Osteoblast (primary cell): Measurements from ENCODE around the gene INPP4B. TPM values are rescaled to one million over a fixed set of nuclear protein-coding genes. Genes with fewer than 3 reads are reported as not detected.
"Not testable (repeated sequence)": the region's sequence is repeated elsewhere in the genome, so short reads cannot be mapped to it uniquely, and the experiment has no call there.

Experiments
- DNase-seq: peaks from one replicate; pipeline ENCODE4 v3.0.0; 2011; ENCODE audit warnings: low spot score, mixed read lengths; ENCODE audit not compliant: insufficient read length; ENCODE audit errors: missing footprints
- H2AFZ ChIP-seq: 2 replicates; pipeline ENCODE4 v1.6.0; 2011; ENCODE audit warnings: mild to moderate bottlenecking, low read length
- H3K27ac ChIP-seq: 2 replicates; pipeline ENCODE4 v1.5.1; 2011; ENCODE audit warnings: mild to moderate bottlenecking, low read depth, low read length, moderate library complexity
- H3K27me3 ChIP-seq: 2 replicates; pipeline ENCODE4 v1.6.0; 2012; ENCODE audit warnings: mild to moderate bottlenecking, control low read depth, inconsistent platforms, low read length, moderate library complexity; ENCODE audit not compliant: insufficient read depth
- H3K36me3 ChIP-seq: 2 replicates; pipeline ENCODE4 v1.5.1; 2011; ENCODE audit warnings: mild to moderate bottlenecking, low read length, control low read depth, moderate library complexity; ENCODE audit not compliant: insufficient read depth
- H3K4me1 ChIP-seq: 2 replicates; pipeline ENCODE4 v1.5.1; 2011; ENCODE audit warnings: mild to moderate bottlenecking, low read length, control low read depth, moderate library complexity; ENCODE audit not compliant: insufficient read depth
- H3K4me2 ChIP-seq: 2 replicates; pipeline ENCODE4 v1.6.0; 2011; ENCODE audit warnings: mild to moderate bottlenecking, low read length; ENCODE audit not compliant: insufficient read depth
- H3K4me3 ChIP-seq: fragments of 200-600 bp; sonication (generic); 3 replicates; pipeline ENCODE4 v1.5.1; 2012; ENCODE audit warnings: mild to moderate bottlenecking, low read length, inconsistent platforms; ENCODE audit not compliant: insufficient read depth
- H3K79me2 ChIP-seq: 2 replicates; pipeline ENCODE4 v1.6.0; 2012; ENCODE audit warnings: mild to moderate bottlenecking, low read length, control low read depth, inconsistent platforms; ENCODE audit not compliant: insufficient read depth
- H3K9me3 ChIP-seq: 2 replicates; pipeline ENCODE4 v1.5.1; 2011; ENCODE audit warnings: low read depth, low read length, control low read depth
- H4K20me1 ChIP-seq: 2 replicates; pipeline ENCODE4 v1.6.0; 2012; ENCODE audit warnings: mild to moderate bottlenecking, low read length, control low read depth; ENCODE audit not compliant: insufficient read depth
- CTCF ChIP-seq: IDR thresholded peaks from 2 replicates; pipeline ENCODE4 v1.5.1; 2011; ENCODE audit warnings: mild to moderate bottlenecking, low read depth, low read length, moderate library complexity; ENCODE audit errors: extremely low read depth
- total RNA-seq: library from RNA; depleted of rRNA; stranded (reverse); fragments of >200 nt; gene quantifications from 2 replicates; pipeline ENCODE4 v1.2.3, GENCODE V29; 2012

INPP4B gene
- total RNA-seq, 1 donor, result 11.6 TPM

GRCh38 chr4:142081025-142081424 lies 765.1 kb downstream of the INPP4B start:
- H3K79me2 ChIP-seq, result no peaks in the 10 kb centered on the region
- H3K36me3 ChIP-seq, result no peaks in the 10 kb centered on the region
- TF ChIP-seq CTCF, result no peak
- no peak overlapping the region for H2AFZ ChIP-seq
- H3K27ac ChIP-seq, result no peak overlapping the region
- H3K4me2 ChIP-seq, result no peak overlapping the region
- no peaks in the 10 kb centered on the region for H3K4me1 ChIP-seq
- no peaks in the 10 kb centered on the region for H3K27me3 ChIP-seq
- no peaks in the 10 kb centered on the region for H3K9me3 ChIP-seq
- no peak overlapping the region for H3K4me3 ChIP-seq
- no peaks in the 10 kb centered on the region for H4K20me1 ChIP-seq
- DNase-seq, result no peak

- DNase-seq, result no peak
- Histone ChIP-seq H3K4me1 (no peaks in the 10 kb centered on the region), H3K79me2 (no peaks in the 10 kb centered on the region), H3K27ac (no peak overlapping the region), H3K4me3 (no peak overlapping the region), H2AFZ (no peak overlapping the region), H3K9me3 (no peaks in the 10 kb centered on the region), H3K4me2 (no peak overlapping the region), H3K36me3 (no peaks in the 10 kb centered on the region), H3K27me3 (no peaks in the 10 kb centered on the region), H4K20me1 (no peaks in the 10 kb centered on the region)
- TF ChIP-seq CTCF, result no peak
Observed at GRCh38 chr4:142079959-142080358, 766.1 kb downstream of the INPP4B start.

- TF ChIP-seq CTCF, result no peak
- no peaks in the 10 kb centered on the region for H3K79me2 ChIP-seq
- H3K9me3 ChIP-seq, result no peaks in the 10 kb centered on the region
- no peak overlapping the region for H3K4me3 ChIP-seq
- H3K27ac ChIP-seq, result no peak overlapping the region
- no peaks in the 10 kb centered on the region for H4K20me1 ChIP-seq
- no peak overlapping the region for H2AFZ ChIP-seq
- no peaks in the 10 kb centered on the region for H3K27me3 ChIP-seq
- H3K4me1 ChIP-seq, result no peaks in the 10 kb centered on the region
- H3K4me2 ChIP-seq, result no peak overlapping the region
- no peak for DNase-seq
- H3K36me3 ChIP-seq, result no peaks in the 10 kb centered on the region
Observed at GRCh38 chr4:142077048-142077447, 769.1 kb downstream of the INPP4B start.

- H3K79me2 ChIP-seq, H3K9me3 ChIP-seq, H3K27ac ChIP-seq, H3K4me3 ChIP-seq, DNase-seq, H4K20me1 ChIP-seq, H2AFZ ChIP-seq, H3K4me1 ChIP-seq, H3K27me3 ChIP-seq, H3K36me3 ChIP-seq, H3K4me2 ChIP-seq: not testable (repeated sequence)
Observed at GRCh38 chr4:142068304-142068703, 777.8 kb downstream of the INPP4B start.

- H3K36me3 ChIP-seq, DNase-seq, H3K9me3 ChIP-seq, H3K4me2 ChIP-seq, H3K4me3 ChIP-seq, H3K27me3 ChIP-seq, H3K4me1 ChIP-seq, H4K20me1 ChIP-seq, H3K27ac ChIP-seq, H3K79me2 ChIP-seq, H2AFZ ChIP-seq: not testable (repeated sequence)
Observed at GRCh38 chr4:142066562-142066961, 779.5 kb downstream of the INPP4B start.
